HG02870 (cell line): ENCODE measurements around the gene PRKCB.
"Not testable (repeated sequence)": the region's sequence is repeated elsewhere in the genome, so short reads cannot be mapped to it uniquely, and the experiment has no call there.

Source experiments
- ATAC-seq: cut with Tn5 transposase; IDR thresholded peaks from one replicate; pipeline ENCODE4 v1.9.1; 2021; ENCODE audit warnings: mild to moderate bottlenecking, moderate library complexity; ENCODE audit not compliant: unreplicated experiment

Gene PRKCB

GRCh38 chr16:24151482-24151939 lies 315.7 kb downstream of the PRKCB start:
- no peak for ATAC-seq

GRCh38 chr16:24152048-24152447 lies 316.3 kb downstream of the PRKCB start:
- ATAC-seq: not testable (repeated sequence)

GRCh38 chr16:24152826-24153225 lies 317.0 kb downstream of the PRKCB start:
- no peak for ATAC-seq

GRCh38 chr16:24156777-24157176 lies 321.0 kb downstream of the PRKCB start:
- no peak for ATAC-seq

- no peak for ATAC-seq
These were observed 328.2 kb downstream of the PRKCB start for GRCh38 chr16:24163935-24164334.

- no peak for ATAC-seq
These were observed 328.6 kb downstream of the PRKCB start for GRCh38 chr16:24164416-24164815.

GRCh38 chr16:24165273-24165672 lies 329.5 kb downstream of the PRKCB start:
- ATAC-seq: no peak

- no peak for ATAC-seq
These were observed 331.1 kb downstream of the PRKCB start for GRCh38 chr16:24166661-24167528.

GRCh38 chr16:24168856-24169255 lies 333.1 kb downstream of the PRKCB start:
- ATAC-seq: no peak

- ATAC-seq: no peak
These were observed 334.6 kb downstream of the PRKCB start for GRCh38 chr16:24170407-24170806.

GRCh38 chr16:24174504-24174903 lies 338.7 kb downstream of the PRKCB start:
- no peak for ATAC-seq

GRCh38 chr16:24174957-24175356 lies 339.2 kb downstream of the PRKCB start:
- ATAC-seq: no peak

GRCh38 chr16:24178496-24178895 lies 342.7 kb downstream of the PRKCB start:
- no peak for ATAC-seq

- ATAC-seq: no peak
These were observed 344.7 kb downstream of the PRKCB start for GRCh38 chr16:24180451-24180850.

GRCh38 chr16:24188021-24188542 lies 352.3 kb downstream of the PRKCB start:
- ATAC-seq: no peak

GRCh38 chr16:24188751-24189318 lies 353.1 kb downstream of the PRKCB start:
- no peak for ATAC-seq

GRCh38 chr16:24189941-24190340 lies 354.2 kb downstream of the PRKCB start:
- ATAC-seq: peak; percentile 57

- no peak for ATAC-seq
These were observed 356.2 kb downstream of the PRKCB start for GRCh38 chr16:24191876-24192402.

GRCh38 chr16:24195221-24195620 lies 359.4 kb downstream of the PRKCB start:
- no peak for ATAC-seq

- ATAC-seq: no peak
These were observed 363.2 kb downstream of the PRKCB start for GRCh38 chr16:24198807-24199533.

GRCh38 chr16:24203675-24204074 lies 367.9 kb downstream of the PRKCB start:
- ATAC-seq: no peak
